Endothelial cell of umbilical vein (primary cell): ENCODE data around the gene ADAM23.

Source experiments
- EZH2 ChIP-seq: IDR thresholded peaks from 2 replicates; pipeline ENCODE4 v1.6.1; 2012; ENCODE audit warnings: borderline replicate concordance, low read depth, mild to moderate bottlenecking, moderate library complexity, low read length, inconsistent platforms; ENCODE audit not compliant: severe bottlenecking
- FOS ChIP-seq: IDR thresholded peaks from 2 replicates; pipeline ENCODE4 v1.6.1; 2011; ENCODE audit warnings: mild to moderate bottlenecking, low read length, moderate library complexity, borderline replicate concordance; ENCODE audit not compliant: insufficient read depth
- POLR2A ChIP-seq: IDR thresholded peaks from 2 replicates; pipeline ENCODE4 v1.6.1; 2012; ENCODE audit warnings: low read depth, mild to moderate bottlenecking, control low read depth, low read length
- TF ChIP-seq, protein P1 (sequence below), 2 donors: IDR thresholded peaks; 1 replicate in 1 of 2; 2 replicates in 1 of 2; pipeline ENCODE4 v1.5.1; 2011; ENCODE audit warnings: low read length in 2 of 2, mild to moderate bottlenecking in 2 of 2, moderate library complexity in 2 of 2, control low read depth in 1 of 2, inconsistent platforms in 1 of 2, low read depth in 1 of 2; ENCODE audit not compliant: insufficient read depth in 1 of 2; ENCODE audit errors: extremely low read depth in 1 of 2

DNA sequence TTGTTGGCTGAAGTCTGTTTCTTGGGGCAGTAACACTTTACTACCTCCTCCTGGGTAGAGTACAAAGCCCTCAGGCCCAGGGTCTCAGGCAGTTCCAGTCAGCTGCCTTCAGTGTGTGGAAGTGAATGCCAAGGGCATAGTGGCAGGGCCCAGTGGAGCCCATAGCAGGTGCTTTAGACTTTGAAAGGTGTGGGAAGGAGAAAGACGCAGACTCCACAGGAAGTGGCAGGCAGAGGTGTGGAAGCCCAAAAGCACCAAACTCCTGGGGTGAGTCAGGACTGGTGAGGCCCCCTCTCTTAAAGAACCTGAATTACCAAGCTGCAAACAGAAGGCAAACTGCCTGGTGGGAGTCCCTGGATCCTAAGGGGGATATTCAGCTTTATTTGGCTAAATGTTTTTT lies 45.3 kb downstream of the ADAM23 start:
- TF ChIP-seq FOS (no peak), POLR2A (no peak), EZH2 (no peak)
- TF ChIP-seq, protein P1, sequence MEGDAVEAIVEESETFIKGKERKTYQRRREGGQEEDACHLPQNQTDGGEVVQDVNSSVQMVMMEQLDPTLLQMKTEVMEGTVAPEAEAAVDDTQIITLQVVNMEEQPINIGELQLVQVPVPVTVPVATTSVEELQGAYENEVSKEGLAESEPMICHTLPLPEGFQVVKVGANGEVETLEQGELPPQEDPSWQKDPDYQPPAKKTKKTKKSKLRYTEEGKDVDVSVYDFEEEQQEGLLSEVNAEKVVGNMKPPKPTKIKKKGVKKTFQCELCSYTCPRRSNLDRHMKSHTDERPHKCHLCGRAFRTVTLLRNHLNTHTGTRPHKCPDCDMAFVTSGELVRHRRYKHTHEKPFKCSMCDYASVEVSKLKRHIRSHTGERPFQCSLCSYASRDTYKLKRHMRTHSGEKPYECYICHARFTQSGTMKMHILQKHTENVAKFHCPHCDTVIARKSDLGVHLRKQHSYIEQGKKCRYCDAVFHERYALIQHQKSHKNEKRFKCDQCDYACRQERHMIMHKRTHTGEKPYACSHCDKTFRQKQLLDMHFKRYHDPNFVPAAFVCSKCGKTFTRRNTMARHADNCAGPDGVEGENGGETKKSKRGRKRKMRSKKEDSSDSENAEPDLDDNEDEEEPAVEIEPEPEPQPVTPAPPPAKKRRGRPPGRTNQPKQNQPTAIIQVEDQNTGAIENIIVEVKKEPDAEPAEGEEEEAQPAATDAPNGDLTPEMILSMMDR (IDR thresholded peaks at IDR 0.05; ENCODE audit: extremely low read depth in 1 of 2, insufficient read depth in 1 of 2, low read depth in 1 of 2, low read length in 2 of 2): no peak
